SK-MEL-5 (cell line): ENCODE results near the gene CYFIP2. TPM values are rescaled to one million over a fixed set of nuclear protein-coding genes. Genes with fewer than 3 reads are reported as not detected.
A peak's percentile ranks its signal among the peaks of the same experiment; 100 is the strongest.

Source experiments
- DNase-seq: peaks from one replicate; pipeline ENCODE4 v3.0.0-alpha.2; 2016; ENCODE audit warnings: low read depth, low spot score
- in situ Hi-C: cut with HindIII; loops from 2 replicates; pipeline ENCODE4 v1.10.0; 2016; ENCODE audit warnings: low sequenced_read_pairs, high pct_unique_total_duplicates, low pct_unique_long_range_greater_than_20kb
- total RNA-seq: library from RNA; depleted of rRNA; stranded (reverse); fragments of >200 nt; shearing (Covaris generic); gene quantifications from 2 replicates; pipeline ENCODE4 v1.2.3, GENCODE V29; 2014

Gene CYFIP2
- total RNA-seq, 1 experiment from 2014 or later, result 11.0 TPM

- DNase-seq, result no peak
- in situ Hi-C loops, result no loop called here
Observed at GRCh38 chr5:157339409-157339808, 73.5 kb downstream of the CYFIP2 start.

- DNase-seq, result peak; percentile 63
- in situ Hi-C loops, result no loop called here
Observed at GRCh38 chr5:157342822-157343402, 77.0 kb downstream of the CYFIP2 start.

GRCh38 chr5:157343842-157344790 is 78.2 kb downstream of the CYFIP2 start:
- in situ Hi-C loops, result no loop called here
- DNase-seq, result no peak

GRCh38 chr5:157345067-157345466 is 79.1 kb downstream of the CYFIP2 start:
- in situ Hi-C loops, result no loop called here

GRCh38 chr5:157345485-157345884 is 79.6 kb downstream of the CYFIP2 start:
- in situ Hi-C loops, result no loop called here
- no peak for DNase-seq

More at GRCh38 chr5:157345067-157345466, 79.1 kb downstream of the CYFIP2 start:
- DNase-seq, result no peak

GRCh38 chr5:157347301-157348048 is 81.6 kb downstream of the CYFIP2 start:
- no peak for DNase-seq
- in situ Hi-C loops, result no loop called here

GRCh38 chr5:157348049-157348400 is 82.1 kb downstream of the CYFIP2 start:
- in situ Hi-C loops, result no loop called here
- no peak for DNase-seq

GRCh38 chr5:157350939-157351801 is 85.2 kb downstream of the CYFIP2 start:
- DNase-seq, result no peak
- in situ Hi-C loops, result no loop called here

GRCh38 chr5:157351802-157352092 is 85.8 kb downstream of the CYFIP2 start:
- in situ Hi-C loops, result no loop called here
- DNase-seq, result no peak

- no peak for DNase-seq
- in situ Hi-C loops, result no loop called here
Observed at GRCh38 chr5:157352756-157353340, 86.9 kb downstream of the CYFIP2 start.

- in situ Hi-C loops, result no loop called here
Observed at GRCh38 chr5:157354800-157355199, 88.9 kb downstream of the CYFIP2 start.

GRCh38 chr5:157356576-157356975 is 90.7 kb downstream of the CYFIP2 start:
- in situ Hi-C loops, result no loop called here
- no peak for DNase-seq

More at GRCh38 chr5:157354800-157355199, 88.9 kb downstream of the CYFIP2 start:
- peak; percentile 32 for DNase-seq

- no peak for DNase-seq
- in situ Hi-C loops, result no loop called here
Observed at GRCh38 chr5:157357823-157358222, 91.9 kb downstream of the CYFIP2 start.

- in situ Hi-C loops, result no loop called here
- DNase-seq, result no peak
Observed at GRCh38 chr5:157358871-157359270, 92.9 kb downstream of the CYFIP2 start.

- no peak for DNase-seq
- in situ Hi-C loops, result no loop called here
Observed at GRCh38 chr5:157359356-157360055, 93.6 kb downstream of the CYFIP2 start.

GRCh38 chr5:157362012-157362411 is 96.1 kb downstream of the CYFIP2 start:
- in situ Hi-C loops, result no loop called here
- DNase-seq, result no peak

- in situ Hi-C loops, result no loop called here
- DNase-seq, result no peak
Observed at GRCh38 chr5:157362502-157362901, 96.6 kb downstream of the CYFIP2 start.
